Stimulated activated naive CD8-positive, alpha-beta T cell treated with anti-CD3 and anti-CD28 coated beads, Interleukin-15, Interleukin-2, amounts not matched to agents 100 U/mL and 50 U/mL, for 24 hours (primary cell): ENCODE results near the gene HAGH.

ENCODE experiments used
- ATAC-seq: fragments of 150-1000 bp; cut with Tn5 transposase; one replicate; pipeline ENCODE4 v1.10.0; 2021
- DNase-seq: peaks from one replicate; pipeline ENCODE4 v3.0.0; 2021

The HAGH gene

DNA sequence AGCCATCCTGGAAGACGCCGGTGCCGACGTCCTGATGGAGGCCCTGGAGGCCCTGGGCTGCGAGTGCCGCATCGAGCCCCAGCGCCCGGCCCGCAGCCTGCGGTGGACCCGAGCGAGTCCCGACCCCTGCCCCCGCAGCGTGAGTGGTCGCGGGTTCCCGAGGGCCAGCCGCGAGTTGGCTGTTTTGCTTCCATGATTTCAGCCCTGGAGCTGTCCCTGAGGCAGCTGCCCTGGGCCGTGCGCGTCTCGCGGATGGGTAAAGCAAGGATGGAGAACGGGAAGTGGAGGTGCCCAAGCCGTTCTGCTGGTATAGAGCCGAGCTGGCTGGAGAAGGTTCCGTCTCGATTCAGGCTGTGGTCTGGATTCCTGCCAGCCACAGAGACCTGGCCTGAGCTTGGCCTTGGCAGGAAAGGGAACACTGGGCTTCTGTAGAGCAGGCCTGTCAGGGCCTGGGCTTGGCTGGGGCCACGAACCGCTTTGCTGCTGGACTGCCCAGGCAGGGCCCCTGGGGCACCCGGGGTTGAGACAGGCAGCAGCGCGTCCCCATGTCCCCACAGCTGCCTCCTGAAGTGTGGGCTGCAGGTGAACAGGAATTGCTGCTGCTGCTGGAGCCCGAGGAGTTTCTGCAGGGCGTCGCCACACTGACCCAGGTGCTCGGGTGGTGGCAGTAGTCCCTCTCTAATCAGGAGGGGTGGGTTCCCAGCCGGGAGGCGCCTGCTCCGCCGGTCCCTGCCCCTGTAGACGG lies 52.8 kb downstream of the HAGH start:
- ATAC-seq = no peak
- no peak for DNase-seq

DNA sequence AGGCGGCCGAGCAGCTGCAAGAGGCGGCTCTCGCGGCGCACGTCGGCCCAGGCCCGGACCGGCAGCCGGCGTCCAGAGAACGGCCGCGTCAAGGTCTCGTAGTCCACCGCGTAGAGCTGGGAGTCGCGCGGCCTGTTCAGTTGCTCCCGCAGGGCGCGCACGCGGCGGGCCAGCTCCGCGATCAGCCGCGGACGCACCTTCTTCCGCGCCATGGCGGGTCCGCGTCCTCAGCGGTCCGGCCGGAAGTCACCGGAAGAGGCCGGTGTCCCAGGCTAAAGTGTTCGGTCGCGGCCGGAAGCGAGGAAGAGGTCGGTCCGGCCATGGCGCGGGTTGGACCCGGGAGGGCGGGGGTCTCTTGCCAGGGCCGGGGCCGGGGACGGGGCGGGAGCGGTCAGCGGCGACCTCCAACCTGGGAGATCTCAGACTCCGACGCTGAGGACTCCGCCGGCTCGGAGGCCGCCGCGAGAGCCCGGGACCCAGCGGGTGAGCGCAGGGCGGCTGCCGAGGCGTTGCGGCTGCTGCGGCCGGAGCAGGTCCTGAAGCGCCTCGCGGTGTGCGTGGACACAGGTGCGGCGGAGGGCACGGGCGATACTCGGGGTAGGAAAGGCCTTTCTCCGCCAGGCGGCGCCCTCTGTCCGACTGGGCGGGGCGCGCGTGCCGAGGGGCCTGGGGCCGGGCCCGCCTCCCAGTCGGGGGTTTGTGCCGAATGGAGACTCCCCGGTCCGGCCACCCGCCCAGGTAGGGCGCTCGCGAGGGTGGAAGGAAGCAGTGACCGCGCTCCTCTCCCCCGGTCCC lies 53.5 kb downstream of the HAGH start, which contains the start of gene MRPS34:
TSS of gene MRPS34 (minus strand) at position 227 of the 795 bp plus-strand sequence. CDS start at position 212, 15 bp downstream.
- DNase-seq = peak; percentile 87
- peak; percentile 56 for ATAC-seq

- ATAC-seq (peak; percentile 15), DNase-seq (peak; percentile 67)
Observed at GRCh38 chr16:1772362-1772907, 54.2 kb downstream of the HAGH start, which contains the start of gene EME2. TSS of gene EME2 (plus strand) at chr16:1772810. CDS start at chr16:1773228, 418 bp downstream.

DNA sequence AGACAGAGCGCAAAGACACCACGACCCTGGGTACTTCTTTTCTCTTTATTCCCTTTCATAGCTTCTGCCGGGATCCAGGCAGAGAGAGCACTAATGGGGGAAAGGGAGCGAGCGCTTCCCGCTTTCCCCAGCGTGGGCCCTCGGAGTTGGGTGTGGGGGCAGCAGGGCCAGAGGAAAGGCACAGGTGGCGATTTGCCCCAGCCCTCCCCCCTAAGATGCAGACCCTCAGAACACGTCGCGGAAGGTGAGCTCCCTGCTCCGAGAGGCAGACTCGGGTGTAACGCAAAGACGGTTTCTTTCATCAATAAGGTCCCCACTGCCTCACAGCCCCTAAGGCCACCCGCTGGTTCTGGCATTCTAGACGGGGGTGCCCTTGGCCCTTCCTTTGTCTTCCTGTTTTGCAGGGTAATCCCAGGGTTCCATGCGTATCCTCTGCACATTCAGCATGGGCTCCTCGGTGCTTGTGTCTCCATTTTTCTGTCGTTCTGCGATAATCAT lies 54.7 kb downstream of the HAGH start:
- no peak for ATAC-seq

DNA sequence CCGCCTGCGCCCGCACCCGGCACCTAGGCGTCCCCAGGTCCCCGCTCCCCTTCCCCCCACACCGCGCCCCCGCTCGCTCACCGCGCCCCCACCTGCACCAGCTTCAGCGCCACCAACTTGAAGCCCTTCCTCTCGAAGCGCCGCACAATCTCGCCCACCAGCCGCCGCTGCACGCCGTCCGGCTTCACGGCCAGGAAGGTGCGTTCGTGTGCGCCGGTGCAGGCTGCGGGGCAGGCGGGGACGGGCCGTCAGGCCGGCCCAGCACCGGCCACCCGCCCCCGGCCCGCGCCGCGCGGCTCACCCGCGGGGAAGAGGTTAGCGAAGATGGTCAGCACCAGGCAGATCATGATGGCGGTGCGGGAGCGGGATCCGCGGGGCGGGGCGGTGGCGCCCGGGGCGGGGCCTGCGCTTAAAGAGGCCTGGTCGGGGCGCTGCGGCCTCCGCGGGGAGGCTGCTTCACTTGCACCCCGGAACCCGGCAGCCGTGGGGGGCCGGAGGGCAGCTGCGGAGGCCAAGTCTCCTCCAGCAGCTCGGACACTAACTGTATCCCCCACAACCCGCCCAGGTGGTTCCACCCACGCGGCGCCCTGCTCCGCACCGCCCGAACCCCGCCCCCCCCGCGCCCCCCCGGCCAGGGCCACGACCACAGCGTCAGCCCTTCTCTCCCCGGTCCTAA lies 55.3 kb downstream of the HAGH start, which contains the start of gene NME3:
TSS of gene NME3 (minus strand) at position 356 of the 676 bp plus-strand sequence. CDS start at position 347, 9 bp downstream.
- peak; percentile 38 for ATAC-seq
- peak; percentile 87 for DNase-seq

More for the DNA sequence above, 54.7 kb downstream of the HAGH start:
- no peak for DNase-seq

DNA sequence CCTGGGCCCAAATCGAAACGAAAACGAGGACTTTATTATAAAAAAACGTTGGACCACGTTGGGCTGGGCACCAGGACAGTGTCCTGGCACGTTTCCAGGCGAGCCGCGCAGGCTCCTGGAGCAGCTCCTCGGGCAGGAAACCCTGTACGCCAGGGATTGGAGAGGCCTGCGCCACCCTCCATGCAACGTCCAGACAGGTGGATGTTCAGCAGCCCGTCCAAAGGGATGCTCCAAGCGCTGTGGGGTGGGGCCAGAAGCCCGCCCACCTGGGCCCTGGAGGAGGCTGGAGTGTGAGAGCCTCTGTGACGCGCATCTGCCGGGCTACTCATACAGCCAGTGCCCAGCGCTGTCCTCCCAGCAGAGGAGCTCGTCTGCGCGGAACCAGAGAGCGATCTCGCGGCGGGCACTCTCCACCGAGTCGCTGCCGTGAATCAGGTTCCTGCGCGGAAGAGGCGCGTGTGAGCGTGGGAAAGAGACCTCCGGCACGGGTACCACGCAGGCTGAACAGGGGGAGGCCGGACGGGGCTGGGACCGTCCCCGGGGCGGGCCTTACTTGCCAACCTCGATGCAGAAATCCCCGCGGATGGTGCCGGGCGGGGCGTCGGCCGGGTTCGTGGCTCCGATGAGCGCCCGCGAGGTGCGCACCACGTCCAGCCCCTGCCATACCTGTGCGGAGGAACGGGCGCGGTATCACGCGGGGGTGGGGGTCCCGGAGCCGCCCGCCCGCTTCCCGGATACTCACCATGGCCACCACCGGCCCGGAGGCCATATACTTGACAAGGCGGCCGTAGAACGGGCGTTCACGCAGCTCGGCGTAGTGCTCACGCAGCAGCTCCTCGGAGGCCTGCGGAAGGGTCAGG lies 56.1 kb downstream of the HAGH start:
- ATAC-seq = peak; percentile 16

DNA sequence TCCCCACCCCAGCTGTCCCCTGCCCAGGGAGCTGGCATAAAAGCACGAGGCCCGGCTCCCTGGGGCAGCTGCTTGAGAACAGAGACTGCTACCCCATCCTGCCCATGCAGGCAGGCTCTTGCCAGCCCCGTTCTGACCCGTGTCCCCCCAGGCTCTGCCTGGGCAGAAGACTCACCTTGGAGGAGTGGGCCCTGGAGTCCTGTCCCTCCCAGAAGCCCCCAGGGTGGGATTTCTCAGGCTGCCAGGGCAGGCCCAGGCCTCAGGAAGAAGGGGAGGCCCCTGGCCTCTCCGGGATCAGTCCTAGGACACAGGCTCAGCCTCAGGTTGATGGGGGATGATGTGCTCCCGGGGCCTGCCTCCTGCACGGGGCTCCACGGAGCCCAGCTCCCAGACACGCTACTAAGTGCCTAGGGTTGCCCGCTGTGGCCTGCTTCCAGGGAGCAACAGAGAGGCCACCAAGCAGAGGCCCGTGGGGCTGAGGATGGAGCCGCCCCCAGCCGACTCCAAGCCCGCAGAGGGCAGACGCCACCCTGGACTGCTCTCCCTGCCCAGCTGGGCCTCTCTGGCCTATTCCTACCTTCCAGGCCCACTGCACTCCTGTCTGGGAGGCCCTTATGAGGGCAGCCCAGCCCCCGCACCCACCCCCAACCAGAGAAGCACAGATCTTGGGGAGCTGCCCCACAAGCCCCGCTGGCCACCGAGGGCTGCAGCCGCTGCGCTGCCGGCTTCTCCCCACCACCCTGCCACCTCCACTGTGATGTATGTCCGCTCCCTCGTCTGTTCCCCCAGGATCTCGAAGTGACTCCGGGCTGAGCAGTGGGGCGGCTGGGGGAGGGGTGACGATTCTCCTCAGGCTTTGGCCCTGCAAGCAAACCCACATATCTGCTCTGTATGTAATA lies 57.0 kb downstream of the HAGH start:
- DNase-seq (no peak), ATAC-seq (no peak)

More for the DNA sequence above, 56.1 kb downstream of the HAGH start:
- peak; percentile 71 for DNase-seq

- ATAC-seq (no peak), DNase-seq (no peak)
Observed at GRCh38 chr16:1768767-1769401, 57.7 kb downstream of the HAGH start.

GRCh38 chr16:1768061-1768766 lies 58.4 kb downstream of the HAGH start:
- DNase-seq (no peak), ATAC-seq (no peak)

DNA sequence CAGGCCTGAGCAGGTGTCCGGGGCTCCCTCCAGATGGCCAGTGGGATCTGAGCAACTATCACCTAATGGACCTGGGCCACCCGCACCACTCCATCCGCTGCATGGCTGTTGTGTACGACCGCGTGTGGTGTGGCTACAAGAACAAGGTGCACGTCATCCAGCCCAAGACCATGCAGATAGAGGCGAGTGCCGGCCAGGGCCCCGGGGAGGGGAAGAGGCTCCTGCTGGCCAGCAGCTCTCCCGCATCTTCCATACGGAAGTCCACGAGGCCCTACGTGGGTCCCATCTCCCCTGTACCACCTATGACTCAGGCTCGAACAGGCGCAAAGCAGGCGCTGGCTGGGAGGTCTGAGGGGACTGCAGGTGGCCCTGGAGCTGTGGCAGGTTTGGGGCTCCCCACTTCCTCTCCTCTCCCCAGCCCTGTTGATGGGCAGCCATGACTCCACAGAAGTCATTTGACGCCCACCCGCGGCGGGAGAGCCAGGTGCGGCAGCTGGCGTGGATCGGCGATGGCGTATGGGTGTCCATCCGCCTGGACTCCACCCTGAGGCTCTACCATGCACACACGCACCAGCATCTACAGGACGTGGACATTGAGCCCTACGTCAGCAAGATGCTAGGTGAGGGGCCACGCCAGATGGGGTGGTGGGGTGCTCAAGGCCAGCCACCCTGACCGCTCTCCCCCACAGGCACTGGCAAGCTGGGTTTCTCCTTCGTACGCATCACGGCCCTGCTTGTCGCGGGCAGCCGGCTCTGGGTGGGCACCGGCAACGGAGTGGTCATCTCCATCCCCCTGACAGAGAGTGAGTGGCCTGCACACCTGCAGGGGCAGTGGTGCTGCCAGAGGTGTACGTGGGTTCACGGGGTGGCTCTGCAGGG lies 59.3 kb downstream of the HAGH start:
- no peak for DNase-seq

DNA sequence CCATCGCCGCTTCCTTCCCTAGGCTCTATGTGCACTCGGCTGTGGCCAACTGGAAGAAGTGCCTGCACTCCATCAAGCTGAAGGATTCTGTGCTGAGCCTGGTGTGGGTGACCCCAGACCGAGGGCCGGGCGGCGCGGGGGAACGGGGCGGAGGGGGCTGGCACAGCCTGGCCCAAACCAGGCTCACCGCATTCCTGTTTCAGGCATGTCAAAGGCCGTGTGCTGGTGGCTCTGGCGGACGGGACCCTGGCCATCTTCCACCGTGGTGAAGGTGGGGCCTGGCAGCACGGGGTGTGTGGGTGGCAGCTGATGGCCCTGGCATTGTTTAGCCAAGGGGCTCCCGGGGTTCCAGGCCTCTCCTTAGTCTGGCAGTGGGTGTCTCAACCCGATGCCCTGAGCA lies 59.9 kb downstream of the HAGH start:
- ATAC-seq (no peak), DNase-seq (no peak)

More for the DNA sequence above, 59.3 kb downstream of the HAGH start:
- no peak for ATAC-seq

DNA sequence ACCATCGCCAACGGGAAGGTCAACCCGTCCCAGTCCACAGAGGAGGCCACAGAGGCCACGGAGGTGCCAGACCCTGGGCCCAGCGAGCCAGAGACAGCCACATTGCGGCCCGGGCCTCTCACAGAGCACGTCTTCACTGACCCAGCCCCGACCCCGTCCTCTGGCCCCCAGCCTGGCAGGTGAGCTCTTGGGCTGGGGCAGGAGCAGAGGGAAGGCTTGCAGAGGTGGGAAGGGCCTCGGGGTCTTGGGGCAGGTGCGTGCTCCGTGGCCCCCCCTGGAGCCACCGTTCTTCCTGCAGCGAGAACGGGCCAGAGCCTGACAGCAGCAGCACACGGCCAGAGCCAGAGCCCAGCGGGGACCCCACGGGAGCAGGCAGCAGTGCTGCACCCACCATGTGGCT lies 60.4 kb downstream of the HAGH start:
- ATAC-seq (no peak), DNase-seq (no peak)

DNA sequence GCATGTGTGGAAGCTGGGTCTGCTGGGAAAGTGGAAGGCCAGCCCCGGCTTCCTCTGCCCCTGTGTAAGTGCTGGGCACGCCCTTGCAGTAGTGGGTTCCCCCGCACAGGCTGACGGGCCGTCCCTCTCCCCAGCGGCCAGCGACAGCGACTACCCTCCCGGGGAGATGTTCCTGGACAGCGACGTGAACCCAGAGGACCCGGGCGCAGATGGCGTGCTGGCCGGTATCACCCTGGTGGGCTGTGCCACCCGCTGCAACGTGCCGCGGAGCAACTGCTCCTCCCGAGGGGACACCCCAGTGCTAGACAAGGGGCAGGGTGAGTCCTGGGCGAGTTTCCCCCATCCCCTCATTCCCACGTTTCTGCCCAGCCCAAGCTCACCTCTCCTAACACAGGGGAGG lies 60.8 kb downstream of the HAGH start:
- no peak for ATAC-seq
- DNase-seq = no peak

DNA sequence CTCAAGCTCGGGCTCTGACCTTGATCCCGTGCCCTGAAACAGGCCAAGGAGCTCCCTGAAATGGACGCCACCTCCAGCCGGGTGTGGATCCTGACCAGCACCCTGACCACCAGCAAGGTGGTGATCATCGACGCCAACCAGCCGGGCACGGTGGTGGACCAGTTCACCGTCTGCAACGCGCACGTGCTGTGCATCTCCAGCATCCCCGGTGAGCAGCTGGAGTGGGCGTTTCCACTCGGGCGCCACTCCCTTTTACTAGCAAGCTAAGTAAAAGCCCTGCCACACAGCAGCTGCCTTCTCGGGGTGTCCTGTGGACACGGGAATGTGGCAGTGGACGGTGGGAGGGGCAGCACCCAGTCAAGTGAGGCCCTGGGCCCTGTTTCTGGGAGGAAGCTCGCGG lies 61.7 kb downstream of the HAGH start:
- ATAC-seq = no peak
- DNase-seq = no peak

- DNase-seq = no peak
- ATAC-seq = no peak
Observed at GRCh38 chr16:1763521-1764511, 62.8 kb downstream of the HAGH start.

DNA sequence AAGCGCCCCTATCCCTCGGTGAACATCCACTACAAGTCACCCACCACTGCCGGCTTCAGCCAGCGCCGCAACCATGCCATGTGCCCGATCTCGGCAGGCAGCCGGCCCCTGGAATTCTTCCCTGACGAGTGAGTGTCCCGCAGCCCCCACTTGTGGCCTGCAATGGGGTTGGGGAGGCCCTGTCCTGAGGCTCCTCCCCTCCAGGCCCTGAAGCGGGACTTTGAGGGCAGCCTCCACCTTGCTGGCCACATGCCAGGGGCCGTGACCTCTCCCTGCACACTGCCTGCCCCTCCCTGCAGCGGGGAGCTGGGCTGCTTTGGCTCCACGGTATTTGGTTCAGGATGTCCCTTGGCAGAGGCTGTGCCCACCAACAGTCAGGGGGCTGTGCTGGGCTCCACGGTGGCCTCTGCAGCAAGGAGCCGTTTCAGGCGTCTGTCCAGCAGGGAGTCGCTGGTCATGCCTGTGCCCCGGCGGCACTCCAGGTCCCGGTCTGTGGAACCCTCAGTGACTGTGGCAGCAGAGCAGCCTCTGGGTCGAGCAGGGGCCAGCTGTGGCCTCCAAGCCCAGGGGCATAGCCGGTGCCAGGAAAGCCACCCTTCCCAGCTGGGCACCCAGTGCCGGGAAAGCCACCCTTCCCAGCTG lies 63.6 kb downstream of the HAGH start:
- DNase-seq (no peak), ATAC-seq (no peak)
